Retina (tissue), 1 donor: ENCODE data around the gene AKNA.

Source experiments
- DNase-seq: peaks from one replicate; pipeline ENCODE4 v3.0.0-alpha.2; 2016

AKNA gene

DNA sequence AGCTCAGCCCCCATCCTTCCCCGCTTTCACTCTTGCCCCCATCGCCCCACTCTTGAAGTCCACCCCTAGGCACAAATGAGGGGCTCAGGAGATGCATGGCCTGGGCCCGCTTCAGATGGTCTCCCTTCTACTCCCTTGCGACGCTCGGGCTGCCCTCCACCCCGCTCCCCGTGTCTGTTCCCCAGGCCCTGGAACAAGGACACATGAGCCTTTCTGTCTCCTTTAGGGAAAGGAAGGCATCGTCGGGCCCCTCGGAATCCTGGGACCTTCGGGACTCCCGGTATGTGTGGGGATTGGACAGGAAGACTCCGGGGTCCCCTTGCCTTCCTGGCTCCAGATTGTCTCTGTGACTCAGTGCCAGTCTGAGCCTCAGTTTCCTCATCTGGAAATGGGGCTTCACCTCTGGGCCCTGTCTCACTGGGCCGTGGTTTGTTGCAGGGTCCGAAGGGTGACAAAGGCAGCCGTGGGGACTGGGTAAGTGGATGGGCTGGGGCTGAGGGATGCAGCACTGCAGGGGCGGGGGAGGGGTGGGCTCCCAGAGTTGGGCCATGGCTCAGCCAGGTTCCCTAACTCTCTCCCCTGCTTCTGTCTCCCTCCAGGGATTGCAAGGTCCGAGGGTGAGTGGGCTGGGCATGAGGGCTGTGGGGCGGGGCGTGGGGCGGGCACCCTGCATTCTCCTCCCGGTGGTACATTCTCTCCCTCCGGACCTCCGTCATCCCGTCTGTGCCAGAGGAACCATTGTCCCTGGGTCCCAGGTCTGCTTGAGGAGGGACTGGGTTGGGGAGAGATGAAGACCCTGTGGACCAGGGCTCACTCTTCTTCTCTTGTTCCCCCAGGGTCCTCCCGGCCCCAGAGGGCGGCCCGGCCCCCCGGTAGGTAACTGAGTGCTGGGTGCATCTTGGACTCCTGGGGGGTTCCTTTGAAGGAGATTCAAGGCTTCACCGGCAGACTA, 86.7 kb downstream of the AKNA start:
- DNase-seq = no peak

DNA sequence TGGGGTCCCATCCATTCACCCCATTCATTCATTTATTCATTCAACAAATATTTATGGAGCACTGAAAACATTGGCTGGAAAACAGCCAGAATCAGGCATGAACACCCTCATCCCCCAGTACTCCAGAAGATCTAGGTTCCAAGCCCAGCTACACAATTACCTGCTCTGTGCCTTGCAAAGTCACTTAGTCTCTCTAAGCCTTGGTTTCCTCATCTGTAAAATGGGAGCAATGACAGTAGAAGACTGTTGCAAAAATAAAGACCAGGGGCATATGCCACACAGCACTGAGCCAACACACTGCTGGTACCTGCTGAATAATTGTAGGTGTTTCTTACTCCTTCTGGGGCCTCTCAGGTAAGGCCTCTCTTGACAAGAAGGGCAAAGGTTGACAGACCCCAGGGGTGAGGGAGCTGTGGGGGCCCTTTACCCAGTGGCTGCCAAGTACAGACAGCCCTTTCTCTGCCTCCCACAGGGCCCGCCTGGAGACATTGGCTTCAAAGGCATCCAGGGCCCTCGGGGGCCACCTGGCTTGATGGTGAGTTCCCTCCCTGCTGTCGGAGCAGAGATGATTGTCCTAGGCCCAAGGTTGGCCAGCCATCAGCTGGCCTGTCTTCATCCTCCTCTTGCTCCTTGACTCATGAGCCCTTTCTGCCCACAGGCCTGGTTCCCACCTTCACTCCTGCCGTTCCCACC, 87.5 kb downstream of the AKNA start:
- DNase-seq = no peak

DNA sequence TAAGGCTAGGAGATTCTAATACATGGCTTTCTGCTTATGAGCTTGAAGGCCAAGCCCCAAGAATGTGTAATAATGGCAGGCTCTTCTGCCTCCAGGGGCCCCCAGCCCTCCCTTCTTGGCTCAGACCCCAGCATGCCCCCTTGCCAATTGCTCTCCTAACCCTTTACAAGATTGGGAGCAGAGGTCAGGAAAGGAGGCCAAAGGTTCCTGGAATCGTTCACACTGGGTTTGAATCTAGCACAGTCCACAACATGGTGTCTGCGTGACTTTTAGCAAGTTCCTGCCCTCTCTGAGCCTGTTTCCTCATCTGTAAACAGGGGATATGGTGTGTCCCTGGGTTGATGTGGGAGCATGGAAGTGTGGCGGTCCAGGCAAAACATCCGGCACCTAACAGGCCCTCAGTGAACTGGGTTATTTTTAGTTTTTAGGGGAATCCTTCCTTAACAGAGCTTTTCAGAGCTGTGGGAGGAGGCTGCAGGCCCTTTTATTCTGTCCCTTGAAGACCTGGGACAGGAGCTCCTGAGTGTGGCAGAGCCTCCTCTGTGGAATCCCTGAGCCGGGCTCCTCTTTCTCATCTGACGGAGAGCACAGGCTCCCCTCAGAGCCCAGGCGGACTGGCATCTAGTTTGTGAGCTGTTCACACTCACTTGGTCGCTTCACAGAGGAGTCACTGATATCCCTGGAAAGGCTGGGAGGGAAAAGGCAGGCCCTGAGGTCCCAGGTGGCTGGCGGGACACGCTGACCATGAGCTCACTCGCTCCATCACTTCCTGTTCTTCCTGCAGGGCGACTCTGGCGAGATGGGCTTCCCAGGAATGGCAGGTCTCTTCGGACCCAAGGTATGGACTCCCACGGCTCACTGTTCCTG, 88.3 kb downstream of the AKNA start:
- DNase-seq = no peak

DNA sequence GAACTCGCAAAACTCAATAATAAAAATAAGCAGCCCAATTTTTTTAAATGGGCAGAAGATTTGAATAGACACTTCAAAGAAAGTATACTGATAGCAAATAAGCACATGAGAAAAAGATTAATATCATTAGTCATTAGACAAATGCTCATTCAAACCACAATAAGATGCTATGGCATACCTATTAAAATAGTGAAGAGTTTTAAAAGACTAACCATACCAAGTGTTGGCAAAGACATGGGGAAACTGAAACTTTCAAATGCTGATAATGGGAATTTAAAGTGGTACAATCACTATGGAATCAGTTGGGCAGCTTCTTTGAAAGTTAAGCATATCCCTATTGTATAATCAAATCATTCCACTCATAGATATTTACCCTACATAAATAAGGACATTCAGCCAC, 91.4 kb downstream of the AKNA start:
- DNase-seq = no peak

DNA sequence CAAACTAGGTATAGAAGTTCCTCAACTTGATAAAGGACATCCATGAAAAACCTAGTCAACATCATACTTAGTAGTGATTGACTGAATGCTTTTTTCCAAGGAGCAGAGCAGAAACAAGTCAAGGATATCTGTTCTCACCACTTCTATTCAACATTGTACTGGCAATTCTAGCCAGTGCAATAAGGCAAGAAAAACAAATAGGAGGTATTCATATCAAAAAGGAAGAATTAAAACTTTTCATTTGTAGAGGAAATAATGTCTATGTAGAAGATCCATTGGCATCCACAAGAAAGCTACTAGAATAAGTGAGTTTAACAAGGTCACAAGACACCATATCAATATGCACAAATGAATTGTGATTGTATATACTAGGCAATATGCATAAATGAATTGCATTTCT, 93.1 kb downstream of the AKNA start:
- no peak for DNase-seq

DNA sequence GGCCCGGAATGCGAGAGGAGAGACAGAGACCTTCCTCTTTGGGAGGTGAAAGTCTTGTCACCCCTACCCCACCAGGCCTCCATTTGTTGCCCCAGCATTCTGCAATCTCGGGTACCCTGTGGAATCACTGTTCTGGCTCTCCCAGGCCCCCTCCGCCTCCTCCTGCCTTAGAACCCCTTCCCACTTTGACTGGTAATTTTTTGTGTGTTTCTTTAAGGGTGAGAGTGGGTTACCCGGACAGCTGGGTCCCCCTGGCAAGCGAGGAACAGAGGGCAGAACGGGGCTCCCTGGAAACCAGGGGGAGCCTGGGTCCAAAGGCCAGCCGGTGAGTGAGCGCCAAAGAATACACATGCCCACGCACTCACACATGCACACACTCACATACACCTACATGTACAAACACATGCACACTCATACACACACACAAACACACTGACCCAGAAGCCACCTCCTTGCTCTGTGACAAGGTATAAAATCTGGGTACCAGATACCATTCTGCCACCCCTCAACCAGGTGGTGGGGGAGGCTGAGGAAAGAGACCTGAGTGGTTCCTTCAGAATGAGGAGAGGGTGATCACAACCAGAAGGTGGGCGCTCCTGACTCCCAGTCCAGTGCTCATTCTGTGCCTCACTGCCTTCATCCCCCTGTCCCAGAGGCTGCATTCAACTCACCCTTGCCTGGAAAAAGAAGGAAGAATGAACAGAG, 95.7 kb downstream of the AKNA start:
- no peak for DNase-seq

DNA sequence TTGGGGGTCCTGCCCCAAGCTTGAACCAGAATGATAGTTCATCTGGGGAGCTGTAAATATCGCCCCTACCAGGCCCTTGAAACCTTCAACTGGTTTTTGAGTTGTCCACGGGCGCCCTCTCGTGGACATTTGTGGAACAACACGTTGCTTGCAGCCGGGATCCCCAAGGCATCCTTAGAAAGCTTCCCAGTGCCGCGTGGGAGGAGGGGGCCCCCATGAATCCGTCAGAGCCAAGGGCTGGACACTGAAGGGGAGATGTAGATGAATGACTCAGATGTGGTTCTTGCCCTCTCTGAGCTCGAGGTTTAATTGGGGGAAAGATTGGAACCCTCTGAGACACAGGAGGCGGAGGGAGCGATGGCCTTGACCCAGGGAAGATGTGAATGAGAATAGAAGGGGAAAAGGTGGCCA, 96.7 kb downstream of the AKNA start:
- DNase-seq = peak; percentile 89

DNA sequence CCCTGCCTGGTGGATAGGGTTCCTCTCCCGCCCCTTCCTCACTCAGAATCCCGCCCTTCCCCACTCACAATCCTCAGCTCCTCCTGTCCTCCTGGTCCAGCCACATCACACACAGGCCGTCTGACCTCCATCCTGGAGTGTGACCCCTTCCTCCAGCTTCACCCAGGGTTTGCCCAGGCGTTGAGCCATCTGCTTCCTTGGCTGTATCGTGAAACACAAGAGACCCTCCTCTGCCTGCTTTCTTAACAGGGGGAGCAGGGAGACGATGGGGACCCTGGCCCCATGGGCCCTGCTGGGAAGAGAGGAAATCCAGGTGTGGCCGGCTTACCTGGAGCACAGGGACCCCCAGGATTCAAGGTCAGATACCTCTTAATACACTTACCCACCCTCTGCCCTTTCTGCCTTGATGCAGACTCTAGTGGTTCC, 97.2 kb downstream of the AKNA start:
- no peak for DNase-seq

DNA sequence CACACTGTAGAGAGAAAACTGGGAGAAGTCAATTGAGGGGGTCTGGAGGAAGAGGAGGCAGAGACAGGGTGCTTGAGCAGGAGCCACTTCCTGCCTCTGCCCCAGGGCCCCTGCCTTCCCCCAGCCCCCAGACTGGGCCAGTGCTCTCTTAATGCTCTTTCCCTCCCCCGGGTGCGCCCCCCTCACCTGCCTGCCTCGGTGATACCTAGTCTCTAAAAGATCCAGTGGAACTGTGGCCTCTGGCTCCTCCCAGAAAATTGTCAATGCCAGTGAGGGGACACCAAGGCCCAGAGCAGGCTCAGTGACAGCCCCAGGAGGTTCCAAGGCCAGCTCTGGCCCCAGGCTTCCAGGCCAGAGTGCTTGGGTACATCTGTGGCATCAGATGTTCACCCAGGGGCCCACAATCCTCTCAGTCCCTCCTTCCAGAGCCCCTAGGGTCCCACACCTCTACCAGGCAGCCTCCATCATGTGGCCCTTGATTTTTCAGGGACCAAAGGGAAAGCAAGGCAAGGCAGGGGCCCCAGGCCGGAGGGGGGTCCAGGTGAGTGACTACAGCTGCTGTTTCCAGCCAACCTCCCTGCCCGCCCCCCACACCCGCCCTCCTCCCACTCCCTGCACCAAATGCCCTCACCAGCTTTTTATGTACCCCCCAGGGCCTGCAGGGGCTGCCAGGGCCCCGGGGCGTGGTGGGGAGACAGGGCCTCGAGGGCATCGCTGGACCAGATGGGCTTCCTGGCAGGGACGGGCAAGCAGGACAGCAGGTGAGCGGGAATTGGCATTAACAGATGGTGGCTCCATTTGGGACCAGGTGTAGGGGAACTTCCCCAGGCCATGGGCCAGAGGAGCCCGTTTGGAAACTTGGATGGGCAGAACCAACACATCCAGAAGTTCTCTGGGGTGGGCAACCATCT, 98.0 kb downstream of the AKNA start:
- DNase-seq = no peak

DNA sequence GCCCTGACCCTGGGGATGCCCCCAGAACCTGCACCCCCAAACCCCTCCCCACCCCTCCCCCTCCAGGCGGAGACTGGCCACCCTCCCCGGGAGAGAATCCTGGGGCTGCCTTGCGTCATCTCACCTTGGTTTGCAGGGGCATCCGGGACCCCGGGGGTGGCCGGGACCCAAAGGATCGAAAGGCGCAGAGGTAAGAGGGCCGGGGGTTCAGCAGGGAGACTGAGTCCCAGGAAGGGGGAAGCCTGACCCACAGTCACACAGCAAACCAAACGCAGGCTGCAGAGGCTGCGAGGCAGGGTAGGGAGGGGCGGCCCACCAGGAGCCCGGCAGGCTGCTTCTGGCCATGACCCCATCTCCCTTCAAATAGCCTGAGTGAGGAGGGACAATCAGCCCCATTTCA, 98.7 kb downstream of the AKNA start:
- no peak for DNase-seq

DNA sequence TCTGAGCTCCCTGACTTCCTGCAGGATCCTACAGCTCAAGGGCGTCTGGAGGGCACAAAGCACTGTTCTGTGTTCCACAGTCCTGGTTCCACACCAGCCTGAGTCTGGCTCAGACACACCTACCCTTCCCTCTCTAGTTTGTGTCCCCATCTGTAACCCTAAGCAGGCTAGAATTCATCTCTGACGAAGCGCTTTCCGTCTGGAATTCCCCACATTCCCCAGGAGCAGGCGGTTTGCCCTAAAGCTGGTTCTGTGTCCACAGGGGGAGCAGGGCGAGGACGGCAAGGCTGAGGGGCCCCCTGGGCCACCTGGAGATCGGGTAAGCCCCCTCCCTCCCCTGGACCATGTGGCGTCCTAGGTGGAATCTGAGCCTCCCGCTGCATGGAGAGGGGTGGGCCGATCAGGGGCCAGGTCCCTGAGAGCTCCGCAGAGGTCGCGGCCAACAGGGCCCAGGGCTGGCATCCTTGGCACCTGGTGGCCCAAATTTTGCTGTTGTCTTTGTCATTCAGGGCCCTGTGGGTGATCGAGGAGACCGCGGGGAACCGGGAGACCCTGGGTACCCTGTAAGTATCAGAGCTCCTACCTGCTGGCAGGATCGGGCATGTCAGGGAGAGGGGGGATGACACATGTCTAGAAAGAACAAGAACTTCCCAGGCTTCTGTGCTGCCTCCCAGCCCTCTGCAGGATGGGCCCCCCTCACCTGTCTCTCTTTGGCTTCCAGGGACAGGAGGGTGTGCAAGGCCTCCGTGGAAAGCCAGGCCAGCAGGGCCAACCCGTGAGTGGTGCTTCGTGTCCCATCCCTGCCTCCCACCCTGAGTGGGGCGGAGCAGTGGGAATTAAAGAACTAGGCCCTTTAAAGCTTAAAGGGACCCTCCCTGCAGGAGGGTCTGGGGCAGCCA, 99.3 kb downstream of the AKNA start:
- DNase-seq = no peak

DNA sequence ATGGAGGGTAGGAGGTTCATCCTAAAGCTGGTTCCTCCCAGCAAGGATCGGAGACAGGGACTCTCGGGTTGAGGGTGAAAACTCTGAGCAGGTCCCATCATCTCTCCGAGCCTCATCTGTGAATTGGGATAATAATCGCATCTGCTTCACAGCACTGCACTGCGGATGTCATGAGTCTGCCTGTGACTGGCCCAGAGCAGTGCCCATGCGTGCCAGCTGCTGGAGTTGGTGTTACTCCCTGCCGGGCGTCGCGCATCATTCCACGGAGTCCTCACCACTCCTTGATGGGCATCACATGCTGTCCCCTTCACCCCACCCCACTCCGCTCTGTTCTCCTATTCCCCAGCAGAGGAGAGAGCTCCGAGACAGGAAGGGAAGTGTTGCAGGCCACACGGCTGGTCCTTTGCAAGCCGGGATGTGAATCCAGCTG, 100.0 kb downstream of the AKNA start:
- DNase-seq = no peak

DNA sequence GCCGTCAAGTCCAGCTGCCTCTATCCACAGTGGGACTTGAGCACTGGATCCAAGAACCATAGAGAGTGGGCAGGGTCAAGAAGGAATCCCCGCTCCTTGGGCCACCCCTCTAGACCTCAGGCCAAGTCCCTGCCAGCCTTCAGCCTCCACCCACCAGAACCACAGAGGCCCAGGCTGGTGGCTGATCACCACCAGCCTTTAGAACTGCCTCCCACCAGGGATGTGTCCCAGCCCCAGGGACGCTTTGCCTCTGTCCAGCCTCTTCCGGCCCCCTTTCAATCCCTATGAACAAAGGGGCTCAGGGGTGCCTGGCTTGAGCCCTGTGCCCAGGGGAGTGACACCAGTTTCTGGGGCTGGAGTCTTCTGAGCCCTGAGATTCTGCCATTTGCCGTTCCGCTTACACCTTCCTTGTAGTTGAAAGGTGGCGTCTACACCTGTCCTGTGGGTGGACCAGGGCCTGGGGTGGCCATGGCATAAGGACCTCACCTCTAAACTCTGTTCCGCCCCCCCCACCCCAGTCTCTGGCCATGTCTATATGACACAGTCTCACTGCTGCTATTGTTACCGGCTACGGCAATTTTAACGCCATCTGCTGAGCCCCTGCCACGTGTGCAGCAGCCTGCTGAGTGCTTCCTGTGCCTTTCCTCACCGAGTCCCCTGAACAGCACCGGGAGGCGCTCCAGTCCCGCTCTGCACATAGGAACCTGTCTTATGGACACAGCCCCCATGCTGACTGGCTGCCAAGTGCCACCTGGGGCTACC, 100.6 kb downstream of the AKNA start:
- DNase-seq = no peak

DNA sequence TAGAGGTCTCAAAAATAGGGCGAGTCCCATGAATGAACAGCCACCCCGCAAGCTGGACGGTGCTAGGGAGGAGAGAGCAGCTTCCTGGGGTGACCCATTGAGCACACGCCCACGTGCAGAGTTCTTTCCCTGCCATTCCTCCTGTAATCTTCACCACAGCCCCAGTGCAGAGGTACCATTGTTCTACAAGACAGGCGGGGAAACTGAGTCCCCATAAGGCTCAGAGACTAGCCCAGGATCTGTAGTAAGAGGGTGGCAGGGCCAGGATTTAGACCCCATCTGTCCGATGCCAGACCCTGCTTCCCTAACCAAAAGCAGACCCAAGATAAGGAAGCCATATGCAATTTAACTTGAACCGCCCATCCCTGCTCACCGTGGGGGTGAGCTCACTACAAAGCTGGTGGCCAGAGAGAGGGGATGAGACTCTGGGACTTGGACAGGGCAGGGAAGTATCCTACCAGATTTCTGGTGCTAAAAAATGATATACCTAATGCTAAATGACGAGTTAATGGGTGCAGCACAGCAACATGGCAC, 101.6 kb downstream of the AKNA start:
- DNase-seq = no peak

DNA sequence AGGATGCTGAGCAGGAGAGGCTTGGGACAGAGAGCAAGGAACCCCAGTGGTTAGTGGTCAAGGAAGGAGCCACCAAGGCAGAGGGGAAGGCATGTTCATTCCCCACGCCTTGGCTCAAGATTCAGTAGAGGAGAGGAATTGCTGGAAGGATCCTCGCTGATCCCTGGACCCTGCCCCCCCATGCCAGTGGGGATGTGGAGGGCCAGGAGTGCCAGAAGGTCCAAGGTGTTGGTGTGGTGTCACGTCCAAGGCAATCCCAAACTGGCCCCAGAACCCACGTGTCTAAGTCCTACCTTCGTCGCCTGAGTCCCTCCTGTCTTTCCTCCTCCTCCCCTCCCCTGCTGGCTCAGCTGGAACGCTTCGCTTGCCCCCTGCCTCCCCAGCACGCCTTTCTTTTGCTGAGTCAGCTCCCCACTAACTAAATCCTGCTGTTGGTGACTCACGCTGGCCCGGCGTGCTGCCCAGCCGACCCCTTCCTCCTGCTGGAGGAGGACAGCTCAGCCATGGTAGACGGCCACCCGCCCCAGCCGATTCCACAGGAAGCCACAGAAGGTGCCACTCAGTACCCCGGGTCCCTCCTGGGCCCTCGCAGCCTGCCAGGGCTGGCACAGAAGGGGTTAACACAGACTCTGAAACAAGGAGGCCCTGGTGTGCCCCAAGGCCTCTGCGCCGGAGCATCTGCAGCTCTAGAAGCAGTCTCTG, 102.5 kb downstream of the AKNA start:
- DNase-seq = peak; percentile 57

DNA sequence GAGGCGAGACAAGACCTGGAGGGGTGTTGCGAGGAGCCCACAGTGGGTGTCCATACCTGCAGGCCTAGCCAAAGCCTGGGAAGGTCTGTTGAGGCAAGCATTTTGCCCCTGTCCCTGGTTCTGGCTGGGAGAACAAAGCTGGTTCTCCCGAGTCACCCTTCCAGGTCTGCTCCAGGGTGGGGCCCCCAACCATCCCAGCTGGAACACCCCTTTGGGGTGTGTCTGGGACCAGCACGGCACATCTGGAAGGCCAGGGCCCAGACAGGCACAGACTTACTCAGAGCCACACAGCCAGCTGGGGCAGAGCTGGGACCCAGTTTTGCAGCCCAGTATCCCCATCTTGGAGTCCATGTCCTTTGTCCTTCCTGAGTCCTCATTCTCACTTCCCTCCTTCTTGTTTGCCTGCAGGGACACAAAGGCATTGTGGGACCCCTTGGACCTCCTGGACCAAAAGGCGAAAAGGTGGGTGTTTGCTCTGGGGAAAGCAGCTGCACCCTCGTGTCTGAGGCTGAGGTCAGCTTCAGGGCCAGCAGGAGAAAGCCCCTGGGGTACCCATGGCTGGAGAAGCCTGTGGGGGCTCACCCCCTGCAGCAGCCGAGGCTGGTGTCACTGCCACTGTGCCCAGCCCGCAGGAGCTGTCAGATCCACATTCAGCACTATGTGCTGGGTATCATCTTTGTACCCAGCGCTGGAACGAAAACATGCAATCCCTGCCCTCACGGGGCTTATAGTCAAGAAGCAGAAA, 103.3 kb downstream of the AKNA start:
- DNase-seq = no peak
